HL-60 (cell line): Measurements from ENCODE around the gene BAAT.

Source experiments
- POLR2AphosphoS5 ChIP-seq: IDR thresholded peaks from 2 replicates; pipeline ENCODE4 v1.6.1; 2012; ENCODE audit warnings: low read depth
- SPI1 ChIP-seq: IDR thresholded peaks from 2 replicates; pipeline ENCODE4 v1.6.1; 2012; ENCODE audit warnings: low read depth, mild to moderate bottlenecking, borderline replicate concordance
- TF ChIP-seq, protein P1 (sequence below): IDR thresholded peaks from one replicate; pipeline ENCODE4 v1.5.1; 2011; ENCODE audit warnings: low read length, control low read depth, inconsistent platforms; ENCODE audit not compliant: insufficient read depth

DNA sequence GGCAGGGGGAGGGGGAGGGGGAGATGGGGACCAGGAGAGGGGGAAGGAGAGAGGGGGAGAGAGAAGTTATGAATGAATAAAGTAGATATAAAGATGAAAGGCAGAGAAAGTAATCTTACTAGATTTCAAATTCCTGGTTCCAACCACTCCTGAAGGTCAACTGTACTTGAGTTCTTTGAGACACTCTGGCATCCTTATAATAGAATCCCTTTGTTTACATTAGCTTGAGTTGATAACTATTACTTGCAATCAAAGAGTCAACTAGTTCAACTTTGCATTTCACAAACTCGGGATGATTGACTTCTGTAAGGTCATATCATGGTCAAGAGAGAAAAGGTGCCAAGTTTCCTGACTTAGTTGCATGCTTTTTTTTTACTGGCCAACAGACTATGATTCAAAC is 42.2 kb downstream of the BAAT start:
- TF ChIP-seq, protein P1, sequence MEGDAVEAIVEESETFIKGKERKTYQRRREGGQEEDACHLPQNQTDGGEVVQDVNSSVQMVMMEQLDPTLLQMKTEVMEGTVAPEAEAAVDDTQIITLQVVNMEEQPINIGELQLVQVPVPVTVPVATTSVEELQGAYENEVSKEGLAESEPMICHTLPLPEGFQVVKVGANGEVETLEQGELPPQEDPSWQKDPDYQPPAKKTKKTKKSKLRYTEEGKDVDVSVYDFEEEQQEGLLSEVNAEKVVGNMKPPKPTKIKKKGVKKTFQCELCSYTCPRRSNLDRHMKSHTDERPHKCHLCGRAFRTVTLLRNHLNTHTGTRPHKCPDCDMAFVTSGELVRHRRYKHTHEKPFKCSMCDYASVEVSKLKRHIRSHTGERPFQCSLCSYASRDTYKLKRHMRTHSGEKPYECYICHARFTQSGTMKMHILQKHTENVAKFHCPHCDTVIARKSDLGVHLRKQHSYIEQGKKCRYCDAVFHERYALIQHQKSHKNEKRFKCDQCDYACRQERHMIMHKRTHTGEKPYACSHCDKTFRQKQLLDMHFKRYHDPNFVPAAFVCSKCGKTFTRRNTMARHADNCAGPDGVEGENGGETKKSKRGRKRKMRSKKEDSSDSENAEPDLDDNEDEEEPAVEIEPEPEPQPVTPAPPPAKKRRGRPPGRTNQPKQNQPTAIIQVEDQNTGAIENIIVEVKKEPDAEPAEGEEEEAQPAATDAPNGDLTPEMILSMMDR, result no peak
- no peak for TF ChIP-seq POLR2AphosphoS5
- TF ChIP-seq SPI1, result no peak
